NT2/D1 (cell line): ENCODE data around the gene SLC7A14.

Experiments
- SUZ12 ChIP-seq: IDR thresholded peaks from 2 replicates; pipeline ENCODE4 v1.6.1; 2011; ENCODE audit not compliant: insufficient read length, insufficient read depth; ENCODE audit errors: extremely low read depth
- YY1 ChIP-seq: IDR thresholded peaks from 2 replicates; pipeline ENCODE4 v1.6.1; 2011; ENCODE audit not compliant: insufficient read length, insufficient read depth
- ZNF274 ChIP-seq: IDR thresholded peaks from 2 replicates; pipeline ENCODE4 v1.6.1; 2011; ENCODE audit warnings: mild to moderate bottlenecking, low read depth, low read length

DNA sequence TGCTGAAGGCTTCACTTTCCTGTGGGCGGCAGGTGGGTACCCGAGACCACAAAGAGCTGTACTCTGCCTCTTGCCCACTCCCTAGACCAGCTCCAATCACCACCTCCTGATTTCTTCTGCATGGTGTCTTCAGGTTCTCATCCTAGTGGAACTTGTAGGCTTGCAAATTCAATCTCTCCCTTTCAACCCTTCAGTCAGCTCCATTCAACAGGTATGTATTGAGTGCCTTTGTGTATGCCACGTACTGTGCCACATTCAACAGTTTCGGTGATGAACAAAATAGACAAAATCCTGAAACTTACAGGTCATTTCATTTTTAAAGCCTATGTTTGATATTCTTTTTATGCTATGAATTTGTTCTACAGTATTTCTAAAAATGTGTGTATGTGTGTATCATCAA is 172.6 kb downstream of the SLC7A14 start:
- no peak for TF ChIP-seq YY1
- TF ChIP-seq SUZ12 = no peak
- no peak for TF ChIP-seq ZNF274
